Transverse colon (tissue), 4 donors: Measurements from ENCODE around the gene TM4SF5. TPM values are rescaled to one million over a fixed set of nuclear protein-coding genes. Genes with fewer than 3 reads are reported as not detected.

ENCODE experiments used
- DNase-seq: peaks from one replicate; pipeline ENCODE4 v3.0.0-alpha.2; 2019
- H3K27ac ChIP-seq, 4 donors: fragments of 200-600 bp; sonication (generic); 2 replicates each; pipeline ENCODE4 v1.5.1; 2016 to 2018; ENCODE audit warnings: inconsistent platforms in 4 of 4
- H3K27me3 ChIP-seq: fragments of 200-600 bp; sonication (generic); 2 replicates; pipeline ENCODE4 v1.5.1; 2017; ENCODE audit warnings: inconsistent platforms
- H3K36me3 ChIP-seq, 4 donors: fragments of 200-600 bp; sonication (generic); 2 replicates each; pipeline ENCODE4 v1.5.1; 2017 to 2019; ENCODE audit warnings: inconsistent platforms in 4 of 4
- H3K4me1 ChIP-seq, 4 donors: fragments of 200-600 bp; sonication (generic); 2 replicates each; pipeline ENCODE4 v1.5.1; 2017 to 2020; ENCODE audit warnings: inconsistent platforms in 4 of 4
- H3K4me3 ChIP-seq, 4 donors: fragments of 200-600 bp; sonication (generic); 1 replicate in 1 of 4; 2 replicates in 3 of 4; pipeline versions ENCODE4 v1.5.1 to v1.6.1; 2017 to 2019; ENCODE audit warnings: inconsistent platforms in 4 of 4
- H3K9me3 ChIP-seq, 2 donors: fragments of 200-600 bp; sonication (generic); 2 replicates each; pipeline ENCODE4 v1.5.1; 2017 to 2019; ENCODE audit warnings: inconsistent platforms in 2 of 2
- CTCF ChIP-seq, 5 experiments: fragments of 200-600 bp in 3 of 5; fragments of 450-650 bp in 2 of 5; sonication (generic) in 3 of 5; IDR thresholded peaks; 1 replicate in 2 of 5; 2 replicates in 3 of 5; pipeline ENCODE4 v1.5.1; 2016 to 2017; ENCODE audit warnings: antibody characterized with exemption in 5 of 5, inconsistent platforms in 3 of 5, mild to moderate bottlenecking in 2 of 5, moderate library complexity in 1 of 5
- EP300 ChIP-seq: sonication (generic); formaldehyde crosslinking; IDR thresholded peaks from one replicate; pipeline ENCODE4 v1.6.1; 2017; ENCODE audit warnings: antibody characterized with exemption, low read depth
- POLR2A ChIP-seq: fragments of 450-650 bp; IDR thresholded peaks from one replicate; pipeline ENCODE4 v1.6.1; 2016; ENCODE audit warnings: antibody characterized with exemption, mild to moderate bottlenecking, moderate library complexity
- POLR2AphosphoS5 ChIP-seq, 3 donors: sonication (generic); formaldehyde crosslinking; IDR thresholded peaks; one replicate each; pipeline ENCODE4 v1.6.1; 2016; ENCODE audit warnings: antibody characterized with exemption in 3 of 3
- WGBS, 2 donors: methylation state at CpG; one replicate each; pipeline ENCODE4 v1.1.5; 2018; ENCODE audit warnings: low coverage in 1 of 2; 5-methylcytosine and 5-hydroxymethylcytosine counted together
- in situ Hi-C, 4 donors: fragments of 200-750 bp; cut with MboI; loops; one replicate each; pipeline versions ENCODE4 v1.15.0 to v1.15.1; 2017; ENCODE audit warnings: low sequenced_read_pairs in 3 of 4, low pct_ligation_motif_present in 1 of 4, low pct_unique_long_range_greater_than_20kb in 1 of 4
- intact Hi-C: fragments of 100-400 bp; cut with DNase I; formaldehyde crosslinking; loops from one replicate; pipeline ENCODE4 v1.15.1; 2023; ENCODE audit warnings: low total_unique reads
- total RNA-seq, 4 donors: library from RNA; depleted of rRNA; stranded (reverse); fragments of >200 nt; gene quantifications; one replicate each; pipeline ENCODE4 v1.1.0, GENCODE V29; 2016

TM4SF5 gene
- total RNA-seq, 4 donors from 2014 or later: 5.2 to 42.6 (median 26.1) TPM

GRCh38 chr17:4741544-4741943, 30.1 kb upstream of the TM4SF5 start:
- Histone ChIP-seq H3K4me1 (peaks cover 6 to 26% (median 18%) of the 10 kb centered on the region in 4 donors), H3K27ac (no peak overlapping the region), H3K36me3 (no peaks in the 10 kb centered on the region), H3K9me3 (no peaks in the 10 kb centered on the region), H3K4me3 (no peak overlapping the region), H3K27me3 (peaks cover 17% of the 10 kb centered on the region)
- no peak for TF ChIP-seq POLR2AphosphoS5 (IDR thresholded peaks at IDR 0.05)
- TF ChIP-seq CTCF (IDR thresholded peaks at IDR 0.05): no peak
- no peak for TF ChIP-seq POLR2A
- TF ChIP-seq EP300: no peak
- DNase-seq: no peak
- in situ Hi-C loops (no loop called here), intact Hi-C loops (no loop called here)
- WGBS, 2 donors: 96% methylated on average over 8 of the region's 8 CpGs; no CpG with 5 or more reads in 1 of the 2 donors

- Histone ChIP-seq H3K9me3 (no peaks in the 10 kb centered on the region), H3K36me3 (no peaks in the 10 kb centered on the region), H3K27ac (no peak overlapping the region), H3K4me3 (no peak overlapping the region), H3K27me3 (peaks cover 17% of the 10 kb centered on the region), H3K4me1 (peaks cover 6 to 26% (median 18%) of the 10 kb centered on the region in 4 donors)
- in situ Hi-C loops (no loop called here), intact Hi-C loops (no loop called here)
- TF ChIP-seq POLR2AphosphoS5 (IDR thresholded peaks at IDR 0.05): no peak
- DNase-seq: no peak
- 94% methylated on average over 9 of the region's 9 CpGs; no CpG with 5 or more reads in 1 of the 2 donors for WGBS, 2 donors
These were observed 29.6 kb upstream of the TM4SF5 start for GRCh38 chr17:4742133-4742532.

- H3K36me3 ChIP-seq: no peaks in the 10 kb centered on the region
- WGBS, 2 donors: 75% methylated on average over 10 of the region's 10 CpGs; no CpG with 5 or more reads in 1 of the 2 donors
- no peak overlapping the region for H3K4me3 ChIP-seq
- H3K27ac ChIP-seq: no peak overlapping the region
- H3K9me3 ChIP-seq: no peaks in the 10 kb centered on the region
- in situ Hi-C loops: no loop called here
- DNase-seq: no peak
- TF ChIP-seq POLR2A (no peak), CTCF (IDR thresholded peaks at IDR 0.05) (no peak)
- intact Hi-C loops: no loop called here
- peaks cover 6 to 26% (median 18%) of the 10 kb centered on the region in 4 donors for H3K4me1 ChIP-seq
- H3K27me3 ChIP-seq: peaks cover 17% of the 10 kb centered on the region
These were observed 29.1 kb upstream of the TM4SF5 start for GRCh38 chr17:4742629-4743028.

GRCh38 chr17:4743216-4743615, 28.5 kb upstream of the TM4SF5 start:
- H3K9me3 ChIP-seq: no peaks in the 10 kb centered on the region
- no peaks in the 10 kb centered on the region for H3K36me3 ChIP-seq
- no peak for DNase-seq
- intact Hi-C loops: no loop called here
- WGBS, 2 donors: 94% methylated on average over 8 of the region's 8 CpGs; no CpG with 5 or more reads in 1 of the 2 donors
- H3K27me3 ChIP-seq: peaks cover 17% of the 10 kb centered on the region
- TF ChIP-seq POLR2A: no peak
- TF ChIP-seq POLR2AphosphoS5 (IDR thresholded peaks at IDR 0.05): no peak
- H3K4me1 ChIP-seq: peaks cover 6 to 22% (median 17%) of the 10 kb centered on the region in 4 donors
- no peak overlapping the region for H3K4me3 ChIP-seq
- in situ Hi-C loops: no loop called here
- no peak overlapping the region for H3K27ac ChIP-seq

- intact Hi-C loops (no loop called here), in situ Hi-C loops (no loop called here)
- no peaks in the 10 kb centered on the region for H3K36me3 ChIP-seq
- TF ChIP-seq POLR2AphosphoS5 (IDR thresholded peaks at IDR 0.05) (no peak), CTCF (IDR thresholded peaks at IDR 0.05) (no peak), EP300 (no peak), POLR2A (no peak)
- no peak for DNase-seq
- WGBS, 2 donors: 88% methylated on average over 9 of the region's 9 CpGs; no CpG with 5 or more reads in 1 of the 2 donors
- H3K4me3 ChIP-seq: no peak overlapping the region
- H3K27ac ChIP-seq: no peak overlapping the region
- H3K9me3 ChIP-seq: no peaks in the 10 kb centered on the region
- H3K4me1 ChIP-seq: peaks cover 2 to 15% (median 10%) of the 10 kb centered on the region in 4 donors
- peaks cover 17% of the 10 kb centered on the region for H3K27me3 ChIP-seq
These were observed 27.8 kb upstream of the TM4SF5 start for GRCh38 chr17:4743898-4744297.
